Measurements from ENCODE around the gene BICD2. TPM values are rescaled to one million over a fixed set of nuclear protein-coding genes. Genes with fewer than 3 reads are reported as not detected.

The BICD2 gene
- total and polyA plus RNA-seq, 2 of the 13 experiments (the other 11 are each of a cell fraction or from before 2014, with no cell fraction given), result 5.1 to 17.4 TPM

GRCh38 chr9:92749934-92750315, 14.7 kb downstream of the BICD2 start (continued):
- TF ChIP-seq FOXO4 (CRISPR knock-in tag; conservative IDR thresholded peaks at IDR 0.05) (no peak), ARNT2 (CRISPR knock-in tag; IDR thresholded peaks at IDR 0.05; ENCODE audit: low read depth) (no peak), NFATC3 (CRISPR knock-in tag; IDR thresholded peaks at IDR 0.05) (no peak), MTA1 (CRISPR knock-in tag; IDR thresholded peaks at IDR 0.05; ENCODE audit: borderline replicate concordance) (no peak)
- TF ChIP-seq, protein P1, sequence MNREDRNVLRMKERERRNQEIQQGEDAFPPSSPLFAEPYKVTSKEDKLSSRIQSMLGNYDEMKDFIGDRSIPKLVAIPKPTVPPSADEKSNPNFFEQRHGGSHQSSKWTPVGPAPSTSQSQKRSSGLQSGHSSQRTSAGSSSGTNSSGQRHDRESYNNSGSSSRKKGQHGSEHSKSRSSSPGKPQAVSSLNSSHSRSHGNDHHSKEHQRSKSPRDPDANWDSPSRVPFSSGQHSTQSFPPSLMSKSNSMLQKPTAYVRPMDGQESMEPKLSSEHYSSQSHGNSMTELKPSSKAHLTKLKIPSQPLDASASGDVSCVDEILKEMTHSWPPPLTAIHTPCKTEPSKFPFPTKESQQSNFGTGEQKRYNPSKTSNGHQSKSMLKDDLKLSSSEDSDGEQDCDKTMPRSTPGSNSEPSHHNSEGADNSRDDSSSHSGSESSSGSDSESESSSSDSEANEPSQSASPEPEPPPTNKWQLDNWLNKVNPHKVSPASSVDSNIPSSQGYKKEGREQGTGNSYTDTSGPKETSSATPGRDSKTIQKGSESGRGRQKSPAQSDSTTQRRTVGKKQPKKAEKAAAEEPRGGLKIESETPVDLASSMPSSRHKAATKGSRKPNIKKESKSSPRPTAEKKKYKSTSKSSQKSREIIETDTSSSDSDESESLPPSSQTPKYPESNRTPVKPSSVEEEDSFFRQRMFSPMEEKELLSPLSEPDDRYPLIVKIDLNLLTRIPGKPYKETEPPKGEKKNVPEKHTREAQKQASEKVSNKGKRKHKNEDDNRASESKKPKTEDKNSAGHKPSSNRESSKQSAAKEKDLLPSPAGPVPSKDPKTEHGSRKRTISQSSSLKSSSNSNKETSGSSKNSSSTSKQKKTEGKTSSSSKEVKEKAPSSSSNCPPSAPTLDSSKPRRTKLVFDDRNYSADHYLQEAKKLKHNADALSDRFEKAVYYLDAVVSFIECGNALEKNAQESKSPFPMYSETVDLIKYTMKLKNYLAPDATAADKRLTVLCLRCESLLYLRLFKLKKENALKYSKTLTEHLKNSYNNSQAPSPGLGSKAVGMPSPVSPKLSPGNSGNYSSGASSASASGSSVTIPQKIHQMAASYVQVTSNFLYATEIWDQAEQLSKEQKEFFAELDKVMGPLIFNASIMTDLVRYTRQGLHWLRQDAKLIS (CRISPR knock-in tag; IDR thresholded peaks at IDR 0.05), result no peak

DNA sequence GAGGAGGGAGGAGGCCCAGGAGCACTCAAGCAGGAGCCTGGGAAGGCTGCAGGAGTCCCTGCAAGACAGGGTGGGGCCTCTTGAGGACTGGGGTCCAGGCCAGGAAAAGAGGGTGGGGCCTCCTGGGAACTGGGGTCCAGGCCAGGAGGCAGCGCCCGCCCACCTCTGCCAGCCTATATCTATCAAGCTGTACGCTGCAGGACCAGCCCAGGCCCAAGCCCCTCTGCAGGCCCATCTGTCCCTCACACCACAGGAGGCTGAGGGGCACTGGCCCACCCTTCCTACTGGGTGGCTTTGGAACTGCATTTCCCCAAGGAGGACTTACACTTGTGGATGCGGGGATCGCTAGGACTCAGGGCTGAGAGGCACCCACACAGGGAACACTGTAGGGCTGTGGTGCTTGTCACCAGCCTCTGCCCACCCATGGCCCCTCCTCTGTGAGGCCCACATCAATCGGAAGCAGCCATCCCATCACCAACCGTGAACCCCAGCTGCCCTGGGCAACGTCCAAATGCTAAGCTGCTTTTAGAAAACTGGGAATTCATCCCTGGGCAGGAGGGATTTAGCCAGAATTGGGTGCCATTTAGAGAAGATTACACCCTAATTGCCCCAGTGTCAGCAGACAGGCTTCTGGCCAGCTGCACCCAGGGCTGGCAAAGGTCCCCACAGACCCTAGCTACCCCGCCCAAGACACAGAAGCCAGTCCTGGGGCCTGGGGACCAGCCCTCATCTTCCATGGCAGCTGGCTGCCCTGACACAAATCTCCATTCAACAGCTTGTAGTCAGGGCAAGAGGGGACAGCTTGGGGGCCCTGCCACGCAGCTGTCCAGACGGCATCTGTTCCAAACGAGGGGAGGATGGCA, 15.3 kb downstream of the BICD2 start:
- no peak overlapping the region for H3K9ac ChIP-seq (ENCODE audit: insufficient read depth, low read depth, low read length)
- FAIRE-seq (no peak), DNase-seq (ENCODE audit: low spot score) (no peak), ATAC-seq (no peak)
- no peaks in the 10 kb centered on the region for H3K9me3 ChIP-seq (ENCODE audit: low read length)
- H4K20me1 ChIP-seq (ENCODE audit: insufficient read depth, low read length), result no peaks in the 10 kb centered on the region; the same call in 1 of the 2 replicates
- POLR2A ChIA-PET, result no interaction called here
- H3K4me3 ChIP-seq (replicated peaks in 1 of 3; ENCODE audit: insufficient read depth in 1 of 3, low read depth in 2 of 3, low read length in 3 of 3), result no peak overlapping the region
- BruUV-seq (replicated peaks), result no TSS peak
- H2AFZ ChIP-seq (ENCODE audit: low read length), result no peak overlapping the region
- H3K27ac ChIP-seq (ENCODE audit: extremely low read length, insufficient read depth, low read length), result no peak overlapping the region
- intact Hi-C loops (cut with micrococcal nuclease; ENCODE audit: unreplicated experiment) (no loop called here), in situ Hi-C loops (cut with HindIII; ENCODE audit: extremely low pct_ligation_motif_present, low pct_unique_long_range_greater_than_20kb) (no loop called here)
- 91% methylated on average over 6 of the region's 12 CpGs for WGBS (ENCODE audit: low lambda C conversion rate)
- H3K4me1 ChIP-seq (ENCODE audit: insufficient read depth, low read length), result peaks cover 59% of the 10 kb centered on the region
- CTCF ChIA-PET (ENCODE audit: low intra/inter-chr PET ratio, low total read pairs), result no interaction called here
- H3K79me2 ChIP-seq (ENCODE audit: insufficient read depth, low read length), result peaks cover 66% of the 10 kb centered on the region
- H3K27me3 ChIP-seq (ENCODE audit: control insufficient read depth in 1 of 2, insufficient read depth in 2 of 2, low read length in 2 of 2), result no peaks in the 10 kb centered on the region
- H3K36me3 ChIP-seq (replicated peaks in 1 of 2; ENCODE audit: control insufficient read depth in 1 of 2, insufficient read depth in 2 of 2, low read length in 2 of 2), result no peaks in the 10 kb centered on the region
- no peak overlapping the region for H3K4me2 ChIP-seq (ENCODE audit: low read depth, low read length)
- TF ChIP-seq SP5 (CRISPR knock-in tag; IDR thresholded peaks at IDR 0.05; ENCODE audit: borderline replicate concordance, low read depth) (no peak), MLXIP (CRISPR knock-in tag; IDR thresholded peaks at IDR 0.05; ENCODE audit: borderline replicate concordance) (no peak), SP2 (CRISPR knock-in tag; IDR thresholded peaks at IDR 0.05) (no peak), ZFYVE20 (CRISPR knock-in tag; IDR thresholded peaks at IDR 0.05; ENCODE audit: borderline replicate concordance, low read depth) (no peak), ESRRA (CRISPR knock-in tag; IDR thresholded peaks at IDR 0.05; ENCODE audit: low read depth) (no peak), REXO4 (CRISPR knock-in tag; IDR thresholded peaks at IDR 0.05; ENCODE audit: borderline replicate concordance) (no peak), TOPORS (CRISPR knock-in tag; IDR thresholded peaks at IDR 0.05) (no peak), SP1 (IDR thresholded peaks at IDR 0.05) (no peak), SP1 (CRISPR knock-in tag; IDR thresholded peaks at IDR 0.05) (no peak), MBNL3 (CRISPR knock-in tag; conservative IDR thresholded peaks at IDR 0.05) (no peak)

Measured in HepG2 (cell line).